H1 (cell line): Measurements from ENCODE around the gene ADGRF1. TPM values are rescaled to one million over a fixed set of nuclear protein-coding genes. Genes with fewer than 3 reads are reported as not detected.

ENCODE experiments used
- CHD1 ChIP-seq: IDR thresholded peaks from 2 replicates; pipeline ENCODE4 v1.6.1; 2012; ENCODE audit warnings: low read depth, low read length, improper control_type of control experiment
- GABPA ChIP-seq: IDR thresholded peaks from 2 replicates; pipeline ENCODE4 v1.6.1; 2011; ENCODE audit warnings: mild to moderate bottlenecking, low read length, moderate library complexity, borderline replicate concordance; ENCODE audit not compliant: insufficient read depth
- PHF8 ChIP-seq: fragments of 200-600 bp; sonication (generic); conservative IDR thresholded peaks from 2 replicates; pipeline ENCODE4 v1.7.1; 2012; ENCODE audit warnings: low read depth, mild to moderate bottlenecking, inconsistent platforms, low read length, moderate library complexity
- SP1 ChIP-seq: IDR thresholded peaks from 2 replicates; pipeline ENCODE4 v1.6.1; 2011; ENCODE audit warnings: low read depth, low read length
- TAF7 ChIP-seq: optimal IDR thresholded peaks from 2 replicates; pipeline ENCODE3; 2011; ENCODE audit warnings: low read depth, mild to moderate bottlenecking, inconsistent platforms, low read length, moderate library complexity, borderline replicate concordance
- TCF12 ChIP-seq: IDR thresholded peaks from 2 replicates; pipeline ENCODE4 v1.6.1; 2011; ENCODE audit warnings: low read depth, mild to moderate bottlenecking, low read length
- YY1 ChIP-seq: IDR thresholded peaks from 2 replicates; pipeline ENCODE4 v1.6.1; 2011; ENCODE audit warnings: low read depth, mild to moderate bottlenecking, low read length
- polyA plus RNA-seq, 7 experiments: library from polyadenylated mRNA; depleted of rRNA in 3 of 7; stranded (reverse) in 5 of 7; unstranded in 2 of 7; fragments of >200 nt in 5 of 7; fragments of 200-250 nt in 2 of 7; gene quantifications; 1 replicate in 5 of 7; 2 replicates in 1 of 7; 4 replicates in 1 of 7; pipeline versions ENCODE4 v1.2.1 to v1.2.3, GENCODE V29; 2011 to 2013; ENCODE audit warnings: missing spikeins in 2 of 7, mixed read lengths in 2 of 7
- total RNA-seq: library from RNA; stranded (reverse); fragmentation: NEBNext Ultra II Directional; extraction: Animal tissue kit (Norgen Biotek cat#: 25700); gene quantifications from 2 replicates; pipeline ENCODE4 v1.2.1, GENCODE V29; 2021
- TF ChIP-seq, protein P1 (sequence below): fragments of 300-600 bp; sonication (generic); IDR thresholded peaks from 2 replicates; pipeline ENCODE4 v1.7.1; 2012; ENCODE audit warnings: low read length, moderate library complexity, mild to moderate bottlenecking, inconsistent platforms; ENCODE audit not compliant: insufficient replicate concordance

ADGRF1 gene
- total and polyA plus RNA-seq, 2 of the 8 experiments (the other 6 are each of a cell fraction or from before 2014, with no cell fraction given): not detected

- TF ChIP-seq, protein P1, sequence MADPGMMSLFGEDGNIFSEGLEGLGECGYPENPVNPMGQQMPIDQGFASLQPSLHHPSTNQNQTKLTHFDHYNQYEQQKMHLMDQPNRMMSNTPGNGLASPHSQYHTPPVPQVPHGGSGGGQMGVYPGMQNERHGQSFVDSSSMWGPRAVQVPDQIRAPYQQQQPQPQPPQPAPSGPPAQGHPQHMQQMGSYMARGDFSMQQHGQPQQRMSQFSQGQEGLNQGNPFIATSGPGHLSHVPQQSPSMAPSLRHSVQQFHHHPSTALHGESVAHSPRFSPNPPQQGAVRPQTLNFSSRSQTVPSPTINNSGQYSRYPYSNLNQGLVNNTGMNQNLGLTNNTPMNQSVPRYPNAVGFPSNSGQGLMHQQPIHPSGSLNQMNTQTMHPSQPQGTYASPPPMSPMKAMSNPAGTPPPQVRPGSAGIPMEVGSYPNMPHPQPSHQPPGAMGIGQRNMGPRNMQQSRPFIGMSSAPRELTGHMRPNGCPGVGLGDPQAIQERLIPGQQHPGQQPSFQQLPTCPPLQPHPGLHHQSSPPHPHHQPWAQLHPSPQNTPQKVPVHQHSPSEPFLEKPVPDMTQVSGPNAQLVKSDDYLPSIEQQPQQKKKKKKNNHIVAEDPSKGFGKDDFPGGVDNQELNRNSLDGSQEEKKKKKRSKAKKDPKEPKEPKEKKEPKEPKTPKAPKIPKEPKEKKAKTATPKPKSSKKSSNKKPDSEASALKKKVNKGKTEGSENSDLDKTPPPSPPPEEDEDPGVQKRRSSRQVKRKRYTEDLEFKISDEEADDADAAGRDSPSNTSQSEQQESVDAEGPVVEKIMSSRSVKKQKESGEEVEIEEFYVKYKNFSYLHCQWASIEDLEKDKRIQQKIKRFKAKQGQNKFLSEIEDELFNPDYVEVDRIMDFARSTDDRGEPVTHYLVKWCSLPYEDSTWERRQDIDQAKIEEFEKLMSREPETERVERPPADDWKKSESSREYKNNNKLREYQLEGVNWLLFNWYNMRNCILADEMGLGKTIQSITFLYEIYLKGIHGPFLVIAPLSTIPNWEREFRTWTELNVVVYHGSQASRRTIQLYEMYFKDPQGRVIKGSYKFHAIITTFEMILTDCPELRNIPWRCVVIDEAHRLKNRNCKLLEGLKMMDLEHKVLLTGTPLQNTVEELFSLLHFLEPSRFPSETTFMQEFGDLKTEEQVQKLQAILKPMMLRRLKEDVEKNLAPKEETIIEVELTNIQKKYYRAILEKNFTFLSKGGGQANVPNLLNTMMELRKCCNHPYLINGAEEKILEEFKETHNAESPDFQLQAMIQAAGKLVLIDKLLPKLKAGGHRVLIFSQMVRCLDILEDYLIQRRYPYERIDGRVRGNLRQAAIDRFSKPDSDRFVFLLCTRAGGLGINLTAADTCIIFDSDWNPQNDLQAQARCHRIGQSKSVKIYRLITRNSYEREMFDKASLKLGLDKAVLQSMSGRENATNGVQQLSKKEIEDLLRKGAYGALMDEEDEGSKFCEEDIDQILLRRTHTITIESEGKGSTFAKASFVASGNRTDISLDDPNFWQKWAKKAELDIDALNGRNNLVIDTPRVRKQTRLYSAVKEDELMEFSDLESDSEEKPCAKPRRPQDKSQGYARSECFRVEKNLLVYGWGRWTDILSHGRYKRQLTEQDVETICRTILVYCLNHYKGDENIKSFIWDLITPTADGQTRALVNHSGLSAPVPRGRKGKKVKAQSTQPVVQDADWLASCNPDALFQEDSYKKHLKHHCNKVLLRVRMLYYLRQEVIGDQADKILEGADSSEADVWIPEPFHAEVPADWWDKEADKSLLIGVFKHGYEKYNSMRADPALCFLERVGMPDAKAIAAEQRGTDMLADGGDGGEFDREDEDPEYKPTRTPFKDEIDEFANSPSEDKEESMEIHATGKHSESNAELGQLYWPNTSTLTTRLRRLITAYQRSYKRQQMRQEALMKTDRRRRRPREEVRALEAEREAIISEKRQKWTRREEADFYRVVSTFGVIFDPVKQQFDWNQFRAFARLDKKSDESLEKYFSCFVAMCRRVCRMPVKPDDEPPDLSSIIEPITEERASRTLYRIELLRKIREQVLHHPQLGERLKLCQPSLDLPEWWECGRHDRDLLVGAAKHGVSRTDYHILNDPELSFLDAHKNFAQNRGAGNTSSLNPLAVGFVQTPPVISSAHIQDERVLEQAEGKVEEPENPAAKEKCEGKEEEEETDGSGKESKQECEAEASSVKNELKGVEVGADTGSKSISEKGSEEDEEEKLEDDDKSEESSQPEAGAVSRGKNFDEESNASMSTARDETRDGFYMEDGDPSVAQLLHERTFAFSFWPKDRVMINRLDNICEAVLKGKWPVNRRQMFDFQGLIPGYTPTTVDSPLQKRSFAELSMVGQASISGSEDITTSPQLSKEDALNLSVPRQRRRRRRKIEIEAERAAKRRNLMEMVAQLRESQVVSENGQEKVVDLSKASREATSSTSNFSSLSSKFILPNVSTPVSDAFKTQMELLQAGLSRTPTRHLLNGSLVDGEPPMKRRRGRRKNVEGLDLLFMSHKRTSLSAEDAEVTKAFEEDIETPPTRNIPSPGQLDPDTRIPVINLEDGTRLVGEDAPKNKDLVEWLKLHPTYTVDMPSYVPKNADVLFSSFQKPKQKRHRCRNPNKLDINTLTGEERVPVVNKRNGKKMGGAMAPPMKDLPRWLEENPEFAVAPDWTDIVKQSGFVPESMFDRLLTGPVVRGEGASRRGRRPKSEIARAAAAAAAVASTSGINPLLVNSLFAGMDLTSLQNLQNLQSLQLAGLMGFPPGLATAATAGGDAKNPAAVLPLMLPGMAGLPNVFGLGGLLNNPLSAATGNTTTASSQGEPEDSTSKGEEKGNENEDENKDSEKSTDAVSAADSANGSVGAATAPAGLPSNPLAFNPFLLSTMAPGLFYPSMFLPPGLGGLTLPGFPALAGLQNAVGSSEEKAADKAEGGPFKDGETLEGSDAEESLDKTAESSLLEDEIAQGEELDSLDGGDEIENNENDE: no peak
- no peak for TF ChIP-seq CHD1
- TF ChIP-seq PHF8: no peak
- no peak for TF ChIP-seq GABPA
- TF ChIP-seq TCF12: no peak
- TF ChIP-seq YY1: no peak
- no peak for TF ChIP-seq SP1
- no peak for TF ChIP-seq TAF7
Measured at GRCh38 chr6:47062346-47062745, 20.2 kb upstream of the ADGRF1 start (continued).
